ENCODE measurements around the gene PWWP2B. TPM values are rescaled to one million over a fixed set of nuclear protein-coding genes. Genes with fewer than 3 reads are reported as not detected.

PWWP2B gene
- total and polyA plus RNA-seq, 2 of the 13 experiments (the other 11 are each of a cell fraction or from before 2014, with no cell fraction given) = 2.3 to 4.7 TPM

- no peak for ATAC-seq
- no TSS peak for BruUV-seq (replicated peaks)
- Histone ChIP-seq H3K27me3 (ENCODE audit: control insufficient read depth in 1 of 2, insufficient read depth in 2 of 2, low read length in 2 of 2) (peaks cover 8 to 31% of the 10 kb centered on the region in 2 experiments; a peak in 3 of 5 replicates), H3K79me2 (ENCODE audit: insufficient read depth, low read length) (no peaks in the 10 kb centered on the region), H4K20me1 (ENCODE audit: insufficient read depth, low read length) (no peaks in the 10 kb centered on the region), H3K9ac (ENCODE audit: insufficient read depth, low read depth, low read length) (no peak overlapping the region), H3K9me3 (ENCODE audit: low read length) (no peaks in the 10 kb centered on the region), H3K4me1 (ENCODE audit: insufficient read depth, low read length) (peaks cover 60% of the 10 kb centered on the region), H3K27ac (ENCODE audit: extremely low read length, insufficient read depth, low read length) (no peak overlapping the region), H3K4me2 (ENCODE audit: low read depth, low read length) (no peak overlapping the region), H3K36me3 (replicated peaks in 1 of 2; ENCODE audit: control insufficient read depth in 1 of 2, insufficient read depth in 2 of 2, low read length in 2 of 2) (no peaks in the 10 kb centered on the region; a peak in 1 of 5 replicates), H3K4me3 (replicated peaks in 1 of 3; ENCODE audit: insufficient read depth in 1 of 3, low read depth in 2 of 3, low read length in 3 of 3) (no peak overlapping the region), H2AFZ (ENCODE audit: low read length) (no peak overlapping the region)
- ChIA-PET POLR2A (no interaction called here), CTCF (ENCODE audit: low intra/inter-chr PET ratio, low total read pairs) (no interaction called here)
- in situ Hi-C loops (cut with HindIII; ENCODE audit: extremely low pct_ligation_motif_present, low pct_unique_long_range_greater_than_20kb) (no loop called here), intact Hi-C loops (cut with micrococcal nuclease; ENCODE audit: unreplicated experiment) (no loop called here)
- no peak for DNase-seq (ENCODE audit: low spot score)
- FAIRE-seq = no peak
- WGBS (ENCODE audit: low lambda C conversion rate) = 28% methylated on average over 6 of the region's 13 CpGs
- TF ChIP-seq ZNF652 (CRISPR knock-in tag; IDR thresholded peaks at IDR 0.05; ENCODE audit: borderline replicate concordance, low read depth) (no peak), ZNF296 (CRISPR knock-in tag; conservative IDR thresholded peaks at IDR 0.05) (no peak), KLF12 (CRISPR knock-in tag; IDR thresholded peaks at IDR 0.05; ENCODE audit: borderline replicate concordance) (no peak), NONO (IDR thresholded peaks at IDR 0.05) (no peak), NONO (CRISPR knock-in tag; conservative IDR thresholded peaks at IDR 0.05) (no peak), ZNF777 (CRISPR knock-in tag; IDR thresholded peaks at IDR 0.05) (no peak), SNRNP70 (IDR thresholded peaks at IDR 0.05; ENCODE audit: low read depth, low read length) (no peak)
- TF ChIP-seq, protein P1, sequence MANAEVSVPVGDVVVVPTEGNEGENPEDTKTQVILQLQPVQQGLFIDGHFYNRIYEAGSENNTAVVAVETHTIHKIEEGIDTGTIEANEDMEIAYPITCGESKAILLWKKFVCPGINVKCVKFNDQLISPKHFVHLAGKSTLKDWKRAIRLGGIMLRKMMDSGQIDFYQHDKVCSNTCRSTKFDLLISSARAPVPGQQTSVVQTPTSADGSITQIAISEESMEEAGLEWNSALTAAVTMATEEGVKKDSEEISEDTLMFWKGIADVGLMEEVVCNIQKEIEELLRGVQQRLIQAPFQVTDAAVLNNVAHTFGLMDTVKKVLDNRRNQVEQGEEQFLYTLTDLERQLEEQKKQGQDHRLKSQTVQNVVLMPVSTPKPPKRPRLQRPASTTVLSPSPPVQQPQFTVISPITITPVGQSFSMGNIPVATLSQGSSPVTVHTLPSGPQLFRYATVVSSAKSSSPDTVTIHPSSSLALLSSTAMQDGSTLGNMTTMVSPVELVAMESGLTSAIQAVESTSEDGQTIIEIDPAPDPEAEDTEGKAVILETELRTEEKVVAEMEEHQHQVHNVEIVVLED (CRISPR knock-in tag; IDR thresholded peaks at IDR 0.05; ENCODE audit: borderline replicate concordance) = no peak
Observed at GRCh38 chr10:132394201-132394811, 2.7 kb upstream of the PWWP2B start.
